HEK293 (cell line): ENCODE measurements around the gene PRICKLE3.

ENCODE experiments used
- CTCF ChIA-PET: fragments of 350-600 bp; formaldehyde crosslinking; extraction: SDS; loops from one replicate; lab custom pipeline; 2021; ENCODE audit warnings: antibody characterized with exemption; lab: Yijun Ruan, JAX
- POLR2A ChIA-PET: fragments of 300-600 bp; formaldehyde crosslinking; extraction: SDS; loops from one replicate; lab custom pipeline; 2020; ENCODE audit warnings: antibody characterized with exemption, inconsistent platforms; lab: Yijun Ruan, JAX
- H3K27ac ChIP-seq: fragments of 200-500 bp; sonication (Bioruptor generic); 2 replicates; pipeline ENCODE4 v1.5.1; 2014; ENCODE audit warnings: low read depth, low read length, control low read depth, inconsistent platforms; ENCODE audit errors: extremely low read depth
- H3K36me3 ChIP-seq, 2 experiments: fragments of 200-500 bp in 1 of 2; sonication (Bioruptor generic) in 1 of 2; 1 replicate in 1 of 2; 2 replicates in 1 of 2; pipeline ENCODE4 v1.5.1; 2014 to 2017; ENCODE audit warnings: inconsistent platforms in 2 of 2, low read length in 2 of 2; ENCODE audit not compliant: control insufficient read depth in 2 of 2, insufficient read depth in 1 of 2
- H3K4me1 ChIP-seq: fragments of 200-500 bp; sonication (Bioruptor generic); 2 replicates; pipeline ENCODE4 v1.5.1; 2014; ENCODE audit warnings: mild to moderate bottlenecking, low read length, inconsistent platforms; ENCODE audit not compliant: control insufficient read depth, insufficient read depth
- H3K4me3 ChIP-seq: 2 replicates; pipeline ENCODE4 v1.5.1; 2011; ENCODE audit warnings: low read depth, mild to moderate bottlenecking, control low read depth, low read length, moderate library complexity
- H3K9me3 ChIP-seq: fragments of 200-500 bp; sonication (Bioruptor generic); 2 replicates; pipeline ENCODE4 v1.5.1; 2014; ENCODE audit warnings: low read depth, low read length, inconsistent platforms; ENCODE audit not compliant: control insufficient read depth, insufficient read depth
- GLIS1 ChIP-seq: fragments of 450-650 bp; formaldehyde crosslinking; IDR thresholded peaks from 2 replicates; pipeline ENCODE4 v1.5.1; 2016; ENCODE audit warnings: missing biosample characterization, missing genetic modification characterization
- IKZF3 ChIP-seq: fragments of 450-650 bp; IDR thresholded peaks from 2 replicates; pipeline ENCODE4 v1.5.0; 2018; ENCODE audit warnings: missing biosample characterization, mild to moderate bottlenecking, missing genetic modification characterization, moderate library complexity
- INSM2 ChIP-seq: fragments of 450-650 bp; formaldehyde crosslinking; IDR thresholded peaks from 2 replicates; pipeline ENCODE4 v1.5.1; 2016; ENCODE audit warnings: missing biosample characterization, missing genetic modification characterization
- KLF1 ChIP-seq: fragments of 450-650 bp; formaldehyde crosslinking; IDR thresholded peaks from 2 replicates; pipeline ENCODE4 v1.5.1; 2016; ENCODE audit warnings: missing biosample characterization, missing genetic modification characterization
- SP3 ChIP-seq: fragments of 450-650 bp; formaldehyde crosslinking; IDR thresholded peaks from 2 replicates; pipeline ENCODE4 v1.5.1; 2016; ENCODE audit warnings: missing biosample characterization, missing genetic modification characterization
- ZFP3 ChIP-seq: fragments of 450-650 bp; formaldehyde crosslinking; IDR thresholded peaks from 2 replicates; pipeline ENCODE4 v1.5.1; 2016; ENCODE audit warnings: low read depth, missing biosample characterization, missing genetic modification characterization
- ZNF121 ChIP-seq: fragments of 450-650 bp; formaldehyde crosslinking; IDR thresholded peaks from 2 replicates; pipeline ENCODE4 v1.5.1; 2016; ENCODE audit warnings: missing biosample characterization, missing genetic modification characterization
- ZNF148 ChIP-seq: fragments of 450-650 bp; formaldehyde crosslinking; IDR thresholded peaks from 2 replicates; pipeline ENCODE4 v1.5.0; 2017; ENCODE audit warnings: missing biosample characterization, missing genetic modification characterization, borderline replicate concordance
- ZNF221 ChIP-seq: fragments of 450-650 bp; formaldehyde crosslinking; IDR thresholded peaks from 2 replicates; pipeline ENCODE4 v1.5.1; 2017; ENCODE audit warnings: missing biosample characterization, missing genetic modification characterization, borderline replicate concordance
- ZNF24 ChIP-seq: fragments of 450-650 bp; formaldehyde crosslinking; IDR thresholded peaks from 2 replicates; pipeline ENCODE4 v1.5.1; 2016; ENCODE audit warnings: missing biosample characterization, missing genetic modification characterization
- ZNF266 ChIP-seq: fragments of 450-650 bp; formaldehyde crosslinking; IDR thresholded peaks from 2 replicates; pipeline ENCODE4 v1.5.1; 2016; ENCODE audit warnings: missing biosample characterization, missing genetic modification characterization, low read depth
- ZNF335 ChIP-seq: fragments of 450-650 bp; formaldehyde crosslinking; conservative IDR thresholded peaks from 2 replicates; pipeline ENCODE4 v1.5.1; 2016; ENCODE audit warnings: missing biosample characterization, missing genetic modification characterization
- ZNF510 ChIP-seq: fragments of 450-650 bp; formaldehyde crosslinking; IDR thresholded peaks from 2 replicates; pipeline ENCODE4 v1.5.1; 2018; ENCODE audit warnings: mild to moderate bottlenecking, missing genetic modification characterization, missing biosample characterization; ENCODE audit not compliant: insufficient replicate concordance
- ZNF624 ChIP-seq: fragments of 450-650 bp; formaldehyde crosslinking; IDR thresholded peaks from 2 replicates; pipeline ENCODE4 v1.5.1; 2017; ENCODE audit warnings: missing biosample characterization, missing genetic modification characterization
- ZNF639 ChIP-seq: fragments of 450-650 bp; formaldehyde crosslinking; IDR thresholded peaks from 2 replicates; pipeline ENCODE4 v1.5.1; 2016; ENCODE audit warnings: missing biosample characterization, missing genetic modification characterization
- ZNF654 ChIP-seq: fragments of 450-650 bp; formaldehyde crosslinking; IDR thresholded peaks from 2 replicates; pipeline ENCODE4 v1.5.1; 2016; ENCODE audit warnings: low read depth, missing biosample characterization, missing genetic modification characterization
- ZNF692 ChIP-seq: fragments of 450-650 bp; formaldehyde crosslinking; IDR thresholded peaks from 2 replicates; pipeline ENCODE4 v1.5.1; 2016; ENCODE audit warnings: missing biosample characterization, missing genetic modification characterization
- ZNF704 ChIP-seq: fragments of 450-650 bp; formaldehyde crosslinking; IDR thresholded peaks from 2 replicates; pipeline ENCODE4 v1.5.1; 2016; ENCODE audit warnings: missing biosample characterization, missing genetic modification characterization

Gene PRICKLE3

GRCh38 chrX:49165901-49166881 is 20.0 kb downstream of the PRICKLE3 start (continued):
- TF ChIP-seq SP3 (tag by site-specific recombination): peak; percentile 75
- TF ChIP-seq ZFP3 (tag by site-specific recombination): no peak
- TF ChIP-seq ZNF654 (tag by site-specific recombination): no peak
- TF ChIP-seq ZNF510 (tag by site-specific recombination): no peak
- TF ChIP-seq, all 188 proteins: peak for 72

GRCh38 chrX:49164589-49165360 is 21.4 kb downstream of the PRICKLE3 start:
- peak overlapping the region; percentile 73; the same call in 1 of the 2 replicates for H3K27ac ChIP-seq
- H3K4me3 ChIP-seq: no peak overlapping the region
- H3K9me3 ChIP-seq: no peaks in the 10 kb centered on the region
- CTCF ChIA-PET: interaction anchor here (0.6 to 1.6 kb wide), 4 partner anchors 9 to 714 kb away, joined by 3 to 5 read pairs (median 4); no protein-coding TSS in a partner anchor
- H3K36me3 ChIP-seq: no peaks in the 10 kb centered on the region
- POLR2A ChIA-PET: interaction anchor here (1.5 kb wide), 1 partner anchor 26 kb away, joined by 4 read pairs; no protein-coding TSS in a partner anchor
- H3K4me1 ChIP-seq: peaks cover 7% of the 10 kb centered on the region
- TF ChIP-seq ZNF266 (tag by site-specific recombination) (no peak), ZNF704 (tag by site-specific recombination) (no peak), ZNF148 (tag by site-specific recombination) (no peak)

- Histone ChIP-seq H3K9me3 (no peaks in the 10 kb centered on the region), H3K27ac (peak overlapping the region; percentile 73), H3K36me3 (no peaks in the 10 kb centered on the region), H3K4me3 (peak overlapping the region; percentile 32), H3K4me1 (peaks cover 7% of the 10 kb centered on the region)
- POLR2A ChIA-PET: interaction anchor here (1.5 kb wide), 1 partner anchor 27 kb away, joined by 4 read pairs; no protein-coding TSS in a partner anchor
- CTCF ChIA-PET: interaction anchor here (0.7 to 1.6 kb wide), 8 partner anchors 8 to 29 kb away, joined by 3 to 5 read pairs (median 4); partner anchors contain the start of gene PLP2
- TF ChIP-seq GLIS1 (peak; percentile 63; the same call in 1 of the 2 replicates), INSM2 (tag by site-specific recombination) (0 out of 2 replicates have a peak, but pooled peaks have one; percentile 20), IKZF3 (peak; percentile 91), ZNF639 (tag by site-specific recombination) (peak; percentile 59; the same call in 1 of the 2 replicates), KLF1 (tag by site-specific recombination) (peak; percentile 73), ZNF335 (peak; percentile 91), ZNF121 (tag by site-specific recombination) (peak; percentile 38; the same call in 1 of the 2 replicates), ZNF692 (peak; percentile 66), ZNF24 (tag by site-specific recombination) (peak; percentile 63), ZNF624 (tag by site-specific recombination) (no peak), ZNF221 (tag by site-specific recombination) (no peak)
These were observed 22.4 kb downstream of the PRICKLE3 start for GRCh38 chrX:49163555-49164419.
